ENCODE measurements around the gene CDH9.

The CDH9 gene

DNA sequence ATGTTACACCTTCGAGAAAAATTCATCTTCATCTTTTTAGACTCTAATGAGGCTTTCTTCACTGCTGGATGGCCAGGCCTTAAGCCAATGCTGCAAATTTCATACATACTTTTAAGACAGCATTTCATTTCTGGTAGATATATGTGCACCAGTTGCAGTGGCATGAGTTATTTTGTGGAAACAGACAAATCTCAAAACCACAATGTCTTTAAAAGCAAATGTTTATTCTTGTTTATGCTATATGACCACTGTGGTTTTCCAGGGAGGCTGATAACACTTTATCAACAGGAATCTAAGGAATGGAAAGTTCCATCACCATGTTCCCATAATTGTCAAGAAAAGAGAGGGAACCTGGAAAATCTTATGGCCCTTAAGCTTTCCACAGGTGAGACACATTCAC lies 27.7 kb downstream of the CDH9 start:
- ChIA-PET POLR2A (no interaction called here), CTCF (no interaction called here)
- Histone ChIP-seq H3K36me3 (ENCODE audit: control insufficient read depth in 2 of 2, insufficient read depth in 1 of 2, low read length in 2 of 2) (no peaks in the 10 kb centered on the region), H3K4me3 (ENCODE audit: low read depth, low read length) (no peak overlapping the region), H3K27ac (ENCODE audit: extremely low read depth, low read depth, low read length) (no peak overlapping the region), H3K4me1 (ENCODE audit: control insufficient read depth, insufficient read depth, low read length) (no peaks in the 10 kb centered on the region), H3K9me3 (ENCODE audit: control insufficient read depth, insufficient read depth, low read depth, low read length) (no peaks in the 10 kb centered on the region)
- TF ChIP-seq ZNF558 (tag by site-specific recombination; IDR thresholded peaks at IDR 0.05) (no peak), OVOL3 (tag by site-specific recombination; IDR thresholded peaks at IDR 0.05) (no peak), HOXC10 (CRISPR knock-in tag; IDR thresholded peaks at IDR 0.05) (no peak), ZNF184 (tag by site-specific recombination; IDR thresholded peaks at IDR 0.05) (no peak), ZFP41 (tag by site-specific recombination; IDR thresholded peaks at IDR 0.05; ENCODE audit: borderline replicate concordance) (no peak), HOXA7 (CRISPR knock-in tag; IDR thresholded peaks at IDR 0.05; ENCODE audit: borderline replicate concordance) (no peak), TCF7L2 (IDR thresholded peaks at IDR 0.05; ENCODE audit: borderline replicate concordance, low read depth, low read length) (no peak), KLF1 (tag by site-specific recombination; IDR thresholded peaks at IDR 0.05) (no peak)
- TF ChIP-seq, protein P1, sequence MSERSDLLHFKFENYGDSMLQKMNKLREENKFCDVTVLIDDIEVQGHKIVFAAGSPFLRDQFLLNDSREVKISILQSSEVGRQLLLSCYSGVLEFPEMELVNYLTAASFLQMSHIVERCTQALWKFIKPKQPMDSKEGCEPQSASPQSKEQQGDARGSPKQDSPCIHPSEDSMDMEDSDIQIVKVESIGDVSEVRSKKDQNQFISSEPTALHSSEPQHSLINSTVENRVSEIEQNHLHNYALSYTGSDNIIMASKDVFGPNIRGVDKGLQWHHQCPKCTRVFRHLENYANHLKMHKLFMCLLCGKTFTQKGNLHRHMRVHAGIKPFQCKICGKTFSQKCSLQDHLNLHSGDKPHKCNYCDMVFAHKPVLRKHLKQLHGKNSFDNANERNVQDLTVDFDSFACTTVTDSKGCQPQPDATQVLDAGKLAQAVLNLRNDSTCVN (tag by site-specific recombination; optimal IDR thresholded peaks at IDR 0.05), result no peak
- TF ChIP-seq, protein P2, sequence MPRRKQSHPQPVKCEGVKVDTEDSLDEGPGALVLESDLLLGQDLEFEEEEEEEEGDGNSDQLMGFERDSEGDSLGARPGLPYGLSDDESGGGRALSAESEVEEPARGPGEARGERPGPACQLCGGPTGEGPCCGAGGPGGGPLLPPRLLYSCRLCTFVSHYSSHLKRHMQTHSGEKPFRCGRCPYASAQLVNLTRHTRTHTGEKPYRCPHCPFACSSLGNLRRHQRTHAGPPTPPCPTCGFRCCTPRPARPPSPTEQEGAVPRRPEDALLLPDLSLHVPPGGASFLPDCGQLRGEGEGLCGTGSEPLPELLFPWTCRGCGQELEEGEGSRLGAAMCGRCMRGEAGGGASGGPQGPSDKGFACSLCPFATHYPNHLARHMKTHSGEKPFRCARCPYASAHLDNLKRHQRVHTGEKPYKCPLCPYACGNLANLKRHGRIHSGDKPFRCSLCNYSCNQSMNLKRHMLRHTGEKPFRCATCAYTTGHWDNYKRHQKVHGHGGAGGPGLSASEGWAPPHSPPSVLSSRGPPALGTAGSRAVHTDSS (tag by site-specific recombination; IDR thresholded peaks at IDR 0.05), result no peak
- TF ChIP-seq, protein P3, sequence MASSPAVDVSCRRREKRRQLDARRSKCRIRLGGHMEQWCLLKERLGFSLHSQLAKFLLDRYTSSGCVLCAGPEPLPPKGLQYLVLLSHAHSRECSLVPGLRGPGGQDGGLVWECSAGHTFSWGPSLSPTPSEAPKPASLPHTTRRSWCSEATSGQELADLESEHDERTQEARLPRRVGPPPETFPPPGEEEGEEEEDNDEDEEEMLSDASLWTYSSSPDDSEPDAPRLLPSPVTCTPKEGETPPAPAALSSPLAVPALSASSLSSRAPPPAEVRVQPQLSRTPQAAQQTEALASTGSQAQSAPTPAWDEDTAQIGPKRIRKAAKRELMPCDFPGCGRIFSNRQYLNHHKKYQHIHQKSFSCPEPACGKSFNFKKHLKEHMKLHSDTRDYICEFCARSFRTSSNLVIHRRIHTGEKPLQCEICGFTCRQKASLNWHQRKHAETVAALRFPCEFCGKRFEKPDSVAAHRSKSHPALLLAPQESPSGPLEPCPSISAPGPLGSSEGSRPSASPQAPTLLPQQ (tag by site-specific recombination; IDR thresholded peaks at IDR 0.05), result no peak

DNA sequence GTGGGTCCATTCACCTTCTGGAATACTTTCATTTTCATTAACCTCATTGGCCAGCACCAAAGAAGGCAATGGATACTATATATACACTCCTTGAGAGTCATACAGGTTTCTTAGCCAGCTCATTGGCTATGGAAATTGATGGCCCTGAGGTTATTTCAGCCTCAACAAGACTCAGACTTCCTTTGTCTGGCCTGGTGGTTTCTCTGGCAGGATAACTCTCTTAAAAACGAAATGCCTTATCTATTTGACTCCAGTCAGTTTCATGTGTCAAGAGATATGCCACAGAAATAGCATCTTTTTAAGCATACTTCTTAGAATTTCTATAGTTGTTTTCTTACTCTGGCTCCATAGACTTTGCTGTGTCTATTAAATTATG lies 28.9 kb downstream of the CDH9 start:
- H3K4me1 ChIP-seq (ENCODE audit: control insufficient read depth, insufficient read depth, low read length), result no peaks in the 10 kb centered on the region
- CTCF ChIA-PET, result no interaction called here
- no peaks in the 10 kb centered on the region for H3K9me3 ChIP-seq (ENCODE audit: control insufficient read depth, insufficient read depth, low read depth, low read length)
- H3K4me3 ChIP-seq (ENCODE audit: low read depth, low read length), result no peak overlapping the region
- no peaks in the 10 kb centered on the region for H3K36me3 ChIP-seq (ENCODE audit: control insufficient read depth in 2 of 2, insufficient read depth in 1 of 2, low read length in 2 of 2)
- no peak overlapping the region for H3K27ac ChIP-seq (ENCODE audit: extremely low read depth, low read depth, low read length)
- POLR2A ChIA-PET, result no interaction called here
- TF ChIP-seq ZNF169 (tag by site-specific recombination; IDR thresholded peaks at IDR 0.05) (no peak), ZNF223 (tag by site-specific recombination; IDR thresholded peaks at IDR 0.05) (no peak), ZNF433 (tag by site-specific recombination; IDR thresholded peaks at IDR 0.05; ENCODE audit: low read depth) (no peak), YY1 (tag by site-specific recombination; IDR thresholded peaks at IDR 0.05) (no peak), ZFHX2 (tag by site-specific recombination; conservative IDR thresholded peaks at IDR 0.05) (no peak), ZNF585B (tag by site-specific recombination; IDR thresholded peaks at IDR 0.05) (no peak), ZEB2 (tag by site-specific recombination; IDR thresholded peaks at IDR 0.05) (no peak), ZNF423 (tag by site-specific recombination; IDR thresholded peaks at IDR 0.05) (no peak), ZNF341 (tag by site-specific recombination; IDR thresholded peaks at IDR 0.05; ENCODE audit: low read depth) (no peak), ZNF266 (tag by site-specific recombination; IDR thresholded peaks at IDR 0.05; ENCODE audit: low read depth) (no peak), SCRT1 (tag by site-specific recombination; IDR thresholded peaks at IDR 0.05; ENCODE audit: borderline replicate concordance) (no peak), TRIM28 (IDR thresholded peaks at IDR 0.05; ENCODE audit: borderline replicate concordance, low read length) (no peak), ZNF596 (tag by site-specific recombination; IDR thresholded peaks at IDR 0.05) (no peak)
- TF ChIP-seq, protein P4, sequence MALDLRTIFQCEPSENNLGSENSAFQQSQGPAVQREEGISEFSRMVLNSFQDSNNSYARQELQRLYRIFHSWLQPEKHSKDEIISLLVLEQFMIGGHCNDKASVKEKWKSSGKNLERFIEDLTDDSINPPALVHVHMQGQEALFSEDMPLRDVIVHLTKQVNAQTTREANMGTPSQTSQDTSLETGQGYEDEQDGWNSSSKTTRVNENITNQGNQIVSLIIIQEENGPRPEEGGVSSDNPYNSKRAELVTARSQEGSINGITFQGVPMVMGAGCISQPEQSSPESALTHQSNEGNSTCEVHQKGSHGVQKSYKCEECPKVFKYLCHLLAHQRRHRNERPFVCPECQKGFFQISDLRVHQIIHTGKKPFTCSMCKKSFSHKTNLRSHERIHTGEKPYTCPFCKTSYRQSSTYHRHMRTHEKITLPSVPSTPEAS (tag by site-specific recombination; IDR thresholded peaks at IDR 0.05), result no peak
- TF ChIP-seq, protein P5, sequence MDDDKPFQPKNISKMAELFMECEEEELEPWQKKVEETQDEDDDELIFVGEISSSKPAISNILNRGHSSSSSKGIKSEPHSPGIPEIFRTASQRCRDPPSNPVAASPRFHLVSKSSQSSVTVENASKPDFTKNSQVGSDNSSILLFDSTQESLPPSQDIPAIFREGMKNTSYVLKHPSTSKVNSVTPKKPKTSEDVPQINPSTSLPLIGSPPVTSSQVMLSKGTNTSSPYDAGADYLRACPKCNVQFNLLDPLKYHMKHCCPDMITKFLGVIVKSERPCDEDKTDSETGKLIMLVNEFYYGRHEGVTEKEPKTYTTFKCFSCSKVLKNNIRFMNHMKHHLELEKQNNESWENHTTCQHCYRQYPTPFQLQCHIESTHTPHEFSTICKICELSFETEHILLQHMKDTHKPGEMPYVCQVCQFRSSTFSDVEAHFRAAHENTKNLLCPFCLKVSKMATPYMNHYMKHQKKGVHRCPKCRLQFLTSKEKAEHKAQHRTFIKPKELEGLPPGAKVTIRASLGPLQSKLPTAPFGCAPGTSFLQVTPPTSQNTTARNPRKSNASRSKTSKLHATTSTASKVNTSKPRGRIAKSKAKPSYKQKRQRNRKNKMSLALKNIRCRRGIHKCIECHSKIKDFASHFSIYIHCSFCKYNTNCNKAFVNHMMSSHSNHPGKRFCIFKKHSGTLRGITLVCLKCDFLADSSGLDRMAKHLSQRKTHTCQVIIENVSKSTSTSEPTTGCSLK (tag by site-specific recombination; IDR thresholded peaks at IDR 0.05), result no peak
- TF ChIP-seq, protein P6, sequence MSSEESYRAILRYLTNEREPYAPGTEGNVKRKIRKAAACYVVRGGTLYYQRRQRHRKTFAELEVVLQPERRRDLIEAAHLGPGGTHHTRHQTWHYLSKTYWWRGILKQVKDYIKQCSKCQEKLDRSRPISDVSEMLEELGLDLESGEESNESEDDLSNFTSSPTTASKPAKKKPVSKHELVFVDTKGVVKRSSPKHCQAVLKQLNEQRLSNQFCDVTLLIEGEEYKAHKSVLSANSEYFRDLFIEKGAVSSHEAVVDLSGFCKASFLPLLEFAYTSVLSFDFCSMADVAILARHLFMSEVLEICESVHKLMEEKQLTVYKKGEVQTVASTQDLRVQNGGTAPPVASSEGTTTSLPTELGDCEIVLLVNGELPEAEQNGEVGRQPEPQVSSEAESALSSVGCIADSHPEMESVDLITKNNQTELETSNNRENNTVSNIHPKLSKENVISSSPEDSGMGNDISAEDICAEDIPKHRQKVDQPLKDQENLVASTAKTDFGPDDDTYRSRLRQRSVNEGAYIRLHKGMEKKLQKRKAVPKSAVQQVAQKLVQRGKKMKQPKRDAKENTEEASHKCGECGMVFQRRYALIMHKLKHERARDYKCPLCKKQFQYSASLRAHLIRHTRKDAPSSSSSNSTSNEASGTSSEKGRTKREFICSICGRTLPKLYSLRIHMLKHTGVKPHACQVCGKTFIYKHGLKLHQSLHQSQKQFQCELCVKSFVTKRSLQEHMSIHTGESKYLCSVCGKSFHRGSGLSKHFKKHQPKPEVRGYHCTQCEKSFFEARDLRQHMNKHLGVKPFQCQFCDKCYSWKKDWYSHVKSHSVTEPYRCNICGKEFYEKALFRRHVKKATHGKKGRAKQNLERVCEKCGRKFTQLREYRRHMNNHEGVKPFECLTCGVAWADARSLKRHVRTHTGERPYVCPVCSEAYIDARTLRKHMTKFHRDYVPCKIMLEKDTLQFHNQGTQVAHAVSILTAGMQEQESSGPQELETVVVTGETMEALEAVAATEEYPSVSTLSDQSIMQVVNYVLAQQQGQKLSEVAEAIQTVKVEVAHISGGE (tag by site-specific recombination; conservative IDR thresholded peaks at IDR 0.05; ENCODE audit: low read depth), result no peak

Data from HEK293 (cell line).